Vagina (tissue), 2 donors: ENCODE measurements around the gene ARPC4.

Experiments used
- POLR2AphosphoS5 ChIP-seq, 2 donors: sonication (generic); formaldehyde crosslinking; IDR thresholded peaks; one replicate each; pipeline ENCODE4 v1.9.0; 2017; ENCODE audit warnings: antibody characterized with exemption in 2 of 2, mild to moderate bottlenecking in 2 of 2, low read depth in 1 of 2; ENCODE audit not compliant: insufficient read depth in 1 of 2
- TF ChIP-seq, protein P1 (sequence below), 3 experiments: fragments of 450-650 bp in 2 of 3; fragments of 200-600 bp in 1 of 3; sonication (generic) in 1 of 3; IDR thresholded peaks; one replicate each; pipeline ENCODE4 v1.5.1; 2017 to 2019; ENCODE audit warnings: antibody characterized with exemption in 3 of 3, mild to moderate bottlenecking in 2 of 3, moderate library complexity in 2 of 3

DNA sequence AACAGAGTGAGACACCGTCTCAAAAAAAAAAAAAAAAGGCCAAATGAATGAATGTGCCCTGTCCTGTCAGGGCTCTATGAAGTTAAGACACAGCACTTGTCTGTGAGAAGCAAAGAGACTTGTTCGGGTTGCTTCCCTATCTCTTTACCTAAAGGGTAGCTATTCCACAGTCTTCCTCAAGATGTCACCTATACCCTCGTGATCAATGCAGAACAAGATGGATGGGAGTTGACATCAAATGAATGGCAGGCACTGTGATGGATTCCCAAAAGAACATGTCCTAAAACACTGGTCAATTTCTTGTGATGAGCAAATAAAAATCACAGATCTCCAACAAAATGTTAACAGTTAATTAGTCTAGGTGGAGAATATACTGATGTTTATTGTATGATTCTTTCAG is 10.1 kb upstream of the ARPC4 start:
- TF ChIP-seq, protein P1, sequence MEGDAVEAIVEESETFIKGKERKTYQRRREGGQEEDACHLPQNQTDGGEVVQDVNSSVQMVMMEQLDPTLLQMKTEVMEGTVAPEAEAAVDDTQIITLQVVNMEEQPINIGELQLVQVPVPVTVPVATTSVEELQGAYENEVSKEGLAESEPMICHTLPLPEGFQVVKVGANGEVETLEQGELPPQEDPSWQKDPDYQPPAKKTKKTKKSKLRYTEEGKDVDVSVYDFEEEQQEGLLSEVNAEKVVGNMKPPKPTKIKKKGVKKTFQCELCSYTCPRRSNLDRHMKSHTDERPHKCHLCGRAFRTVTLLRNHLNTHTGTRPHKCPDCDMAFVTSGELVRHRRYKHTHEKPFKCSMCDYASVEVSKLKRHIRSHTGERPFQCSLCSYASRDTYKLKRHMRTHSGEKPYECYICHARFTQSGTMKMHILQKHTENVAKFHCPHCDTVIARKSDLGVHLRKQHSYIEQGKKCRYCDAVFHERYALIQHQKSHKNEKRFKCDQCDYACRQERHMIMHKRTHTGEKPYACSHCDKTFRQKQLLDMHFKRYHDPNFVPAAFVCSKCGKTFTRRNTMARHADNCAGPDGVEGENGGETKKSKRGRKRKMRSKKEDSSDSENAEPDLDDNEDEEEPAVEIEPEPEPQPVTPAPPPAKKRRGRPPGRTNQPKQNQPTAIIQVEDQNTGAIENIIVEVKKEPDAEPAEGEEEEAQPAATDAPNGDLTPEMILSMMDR (IDR thresholded peaks at IDR 0.05) = no peak
- TF ChIP-seq POLR2AphosphoS5 (IDR thresholded peaks at IDR 0.05; ENCODE audit: insufficient read depth in 1 of 2, low read depth in 1 of 2) = no peak
